Upper lobe of right lung (tissue), 1 donor: ENCODE measurements around the gene DUSP7. TPM values are rescaled to one million over a fixed set of nuclear protein-coding genes. Genes with fewer than 3 reads are reported as not detected.
A peak's percentile ranks its signal among the peaks of the same experiment; 100 is the strongest.

Source experiments
- ATAC-seq: fragments of 200-7000 bp; cut with Tn5 transposase; one replicate; pipeline ENCODE4 v1.9.1; 2020; ENCODE audit warnings: mild to moderate bottlenecking, moderate library complexity
- DNase-seq: peaks from one replicate; pipeline ENCODE4 v3.0.0-alpha.2; 2020
- H3K27ac ChIP-seq: fragments of 200-600 bp; one replicate; pipeline ENCODE4 v1.8.0; 2022
- H3K27me3 ChIP-seq: fragments of 200-600 bp; one replicate; pipeline ENCODE4 v1.8.0; 2022; ENCODE audit warnings: mild to moderate bottlenecking
- H3K36me3 ChIP-seq: fragments of 200-600 bp; one replicate; pipeline ENCODE4 v1.8.0; 2022
- H3K4me1 ChIP-seq: fragments of 200-600 bp; one replicate; pipeline ENCODE4 v1.8.0; 2022
- H3K4me3 ChIP-seq: fragments of 200-600 bp; one replicate; pipeline ENCODE4 v1.8.0; 2022; ENCODE audit warnings: mild to moderate bottlenecking
- H3K9me3 ChIP-seq: fragments of 200-600 bp; one replicate; pipeline ENCODE4 v1.8.0; 2022
- intact Hi-C: fragments of 100-400 bp; cut with DNase I; formaldehyde crosslinking; loops from one replicate; pipeline ENCODE4 v1.11.0; 2022
- total RNA-seq: library from RNA; stranded (reverse); fragmentation: NEBNext Ultra II Directional; extraction: Animal tissue kit (Norgen Biotek cat#: 25700); gene quantifications from one replicate; pipeline ENCODE4 v1.2.1, GENCODE V29; 2021
- TF ChIP-seq, protein P1 (sequence below): fragments of 200-600 bp; IDR thresholded peaks from one replicate; pipeline ENCODE4 v1.8.0; 2022; ENCODE audit warnings: antibody characterized with exemption
- donor health status: DM: no; HTN: yes; CAD: no; lungs with severe emphysema.

DUSP7 gene
- total RNA-seq, 1 donor from 2014 or later = 40.7 TPM

DNA sequence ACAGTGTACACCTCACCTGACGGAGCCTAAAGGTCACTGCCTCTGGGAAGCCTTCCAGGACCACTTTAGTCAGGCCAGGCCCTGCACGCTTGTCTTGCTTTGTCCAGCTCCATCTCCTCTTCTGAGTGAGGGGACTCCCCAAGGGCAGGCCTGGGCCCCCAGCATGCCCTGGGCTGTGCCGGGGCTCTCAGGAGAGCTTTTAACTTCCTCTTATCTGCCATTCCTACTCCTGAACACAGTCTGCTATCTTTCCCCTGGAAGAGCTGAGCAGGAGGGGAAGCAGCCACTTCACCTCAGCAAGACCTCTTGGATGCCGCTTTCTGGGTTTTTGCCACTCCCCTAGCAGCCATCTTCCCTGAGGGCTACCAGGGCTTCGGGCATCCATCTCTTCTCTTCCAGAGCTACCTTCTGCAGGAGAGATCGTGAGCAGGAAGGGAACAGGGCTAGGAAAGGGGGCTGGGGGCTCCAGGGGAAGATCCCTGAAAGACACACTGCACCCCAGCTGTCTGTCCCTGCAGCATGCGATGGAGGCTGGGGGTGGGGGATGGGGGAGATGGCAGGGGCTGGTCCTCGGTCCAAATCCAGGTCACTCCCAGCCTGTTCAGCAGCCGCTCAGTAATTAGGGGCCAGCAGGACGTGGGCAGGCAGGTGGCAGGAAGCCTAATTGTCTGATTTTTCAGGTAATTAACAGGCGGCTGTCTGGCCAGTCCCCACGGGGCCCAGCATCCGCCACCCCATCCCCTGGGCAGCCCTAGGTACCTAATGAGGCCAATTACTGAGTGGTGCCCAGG is 40.7 kb downstream of the DUSP7 start:
- no peak overlapping the region for H3K27ac ChIP-seq
- no peak for DNase-seq
- no peak overlapping the region for H3K4me3 ChIP-seq
- H3K9me3 ChIP-seq = no peaks in the 10 kb centered on the region
- H3K27me3 ChIP-seq = no peaks in the 10 kb centered on the region
- ATAC-seq = no peak
- peaks cover 12% of the 10 kb centered on the region for H3K4me1 ChIP-seq
- TF ChIP-seq, protein P1, sequence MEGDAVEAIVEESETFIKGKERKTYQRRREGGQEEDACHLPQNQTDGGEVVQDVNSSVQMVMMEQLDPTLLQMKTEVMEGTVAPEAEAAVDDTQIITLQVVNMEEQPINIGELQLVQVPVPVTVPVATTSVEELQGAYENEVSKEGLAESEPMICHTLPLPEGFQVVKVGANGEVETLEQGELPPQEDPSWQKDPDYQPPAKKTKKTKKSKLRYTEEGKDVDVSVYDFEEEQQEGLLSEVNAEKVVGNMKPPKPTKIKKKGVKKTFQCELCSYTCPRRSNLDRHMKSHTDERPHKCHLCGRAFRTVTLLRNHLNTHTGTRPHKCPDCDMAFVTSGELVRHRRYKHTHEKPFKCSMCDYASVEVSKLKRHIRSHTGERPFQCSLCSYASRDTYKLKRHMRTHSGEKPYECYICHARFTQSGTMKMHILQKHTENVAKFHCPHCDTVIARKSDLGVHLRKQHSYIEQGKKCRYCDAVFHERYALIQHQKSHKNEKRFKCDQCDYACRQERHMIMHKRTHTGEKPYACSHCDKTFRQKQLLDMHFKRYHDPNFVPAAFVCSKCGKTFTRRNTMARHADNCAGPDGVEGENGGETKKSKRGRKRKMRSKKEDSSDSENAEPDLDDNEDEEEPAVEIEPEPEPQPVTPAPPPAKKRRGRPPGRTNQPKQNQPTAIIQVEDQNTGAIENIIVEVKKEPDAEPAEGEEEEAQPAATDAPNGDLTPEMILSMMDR = no peak
- intact Hi-C loops = no loop called here
- no peaks in the 10 kb centered on the region for H3K36me3 ChIP-seq

DNA sequence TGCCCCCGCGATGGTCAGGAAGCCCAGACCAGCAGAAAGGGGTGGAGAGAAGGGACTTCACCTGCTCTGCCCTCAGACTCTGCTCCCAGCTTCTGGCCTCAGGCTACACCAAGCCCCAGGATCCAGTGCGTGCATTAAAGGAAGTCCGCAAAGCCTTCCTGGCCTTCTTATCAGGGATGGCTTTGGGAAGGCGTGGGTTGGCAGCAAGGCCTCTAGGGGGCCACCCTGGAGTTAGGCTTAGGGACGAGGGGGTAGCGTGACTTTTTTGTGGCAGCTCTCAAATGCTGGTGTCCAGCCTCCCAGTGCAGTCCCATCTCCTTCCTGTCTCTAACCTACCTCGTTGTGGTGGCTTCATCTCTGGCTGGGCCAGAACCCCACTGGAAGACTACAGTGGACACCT is 41.8 kb downstream of the DUSP7 start:
- TF ChIP-seq, protein P1 = peak; percentile 25

DNA sequence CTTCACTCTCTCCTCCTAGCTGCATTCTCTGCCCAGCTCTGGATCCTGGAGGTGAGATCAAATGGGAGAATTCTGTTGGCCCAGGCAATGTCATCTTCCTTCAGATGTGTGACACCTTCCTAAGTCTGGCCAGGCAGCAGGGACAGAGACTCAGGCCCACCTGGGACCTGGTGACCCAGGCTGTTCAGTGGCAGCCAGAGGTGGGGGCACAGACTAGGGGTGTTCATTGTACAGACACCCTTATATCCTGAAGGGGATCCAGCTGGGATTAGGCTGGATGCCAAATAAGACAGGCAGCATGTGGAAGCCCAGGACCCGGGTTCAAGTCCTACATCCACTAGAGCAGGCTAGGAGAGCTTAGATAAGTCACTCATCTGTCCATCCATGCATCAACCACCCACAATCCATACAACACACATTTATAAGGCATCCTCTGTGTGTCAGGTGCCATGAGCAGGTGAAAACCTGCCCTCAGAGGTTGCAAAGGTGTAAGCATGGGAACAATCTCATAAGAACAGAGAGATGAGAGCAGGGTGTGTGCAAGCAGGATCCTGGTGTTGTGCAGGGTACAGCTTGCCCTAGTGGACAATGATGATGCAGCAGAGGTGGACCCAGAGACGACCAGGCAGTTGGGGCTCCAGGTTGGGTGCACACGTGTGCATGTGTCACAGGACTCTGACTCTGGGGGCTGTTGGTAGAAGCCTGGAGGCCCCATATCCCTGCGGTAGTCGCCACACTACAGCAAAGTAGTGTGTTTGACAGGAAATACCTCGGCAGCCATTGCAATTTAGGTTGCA is 42.4 kb downstream of the DUSP7 start:
- intact Hi-C loops = no loop called here
- no peaks in the 10 kb centered on the region for H3K36me3 ChIP-seq

More for the DNA sequence above, 41.8 kb downstream of the DUSP7 start:
- Histone ChIP-seq H3K9me3 (no peaks in the 10 kb centered on the region), H3K4me3 (no peak overlapping the region), H3K27me3 (no peaks in the 10 kb centered on the region), H3K36me3 (no peaks in the 10 kb centered on the region), H3K4me1 (peaks cover 12% of the 10 kb centered on the region), H3K27ac (no peak overlapping the region)
- intact Hi-C loops = no loop called here
- no peak for ATAC-seq
- peak; percentile 54 for DNase-seq

DNA sequence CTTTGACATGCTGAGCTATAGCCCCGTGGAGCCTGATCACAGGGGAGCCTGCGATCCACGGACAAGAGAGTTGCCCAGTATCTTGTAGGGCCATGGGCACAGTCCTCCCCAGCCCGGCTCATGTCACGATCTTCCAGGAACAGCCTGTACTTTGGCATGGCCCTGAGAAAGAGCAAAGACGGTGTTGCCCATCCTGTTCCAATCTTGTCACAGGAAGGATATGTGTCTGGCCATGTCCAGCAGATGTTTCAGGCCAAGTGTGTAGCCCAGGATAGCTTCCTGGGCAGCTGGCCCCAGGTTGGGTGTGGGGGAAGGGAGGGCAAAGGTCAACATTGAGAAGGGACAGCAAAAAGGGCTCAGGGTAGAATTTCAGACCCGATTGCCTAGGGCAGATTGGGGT is 43.7 kb downstream of the DUSP7 start:
- intact Hi-C loops = no loop called here
- ATAC-seq = peak; percentile 49
- peaks cover 12% of the 10 kb centered on the region for H3K4me1 ChIP-seq

More for the DNA sequence above, 42.4 kb downstream of the DUSP7 start:
- H3K4me1 ChIP-seq = peaks cover 12% of the 10 kb centered on the region
- DNase-seq = peak; percentile 56
- no peaks in the 10 kb centered on the region for H3K27me3 ChIP-seq
- H3K27ac ChIP-seq = no peak overlapping the region
- no peaks in the 10 kb centered on the region for H3K9me3 ChIP-seq
- ATAC-seq = no peak
- H3K4me3 ChIP-seq = no peak overlapping the region
- TF ChIP-seq, protein P1 = no peak

DNA sequence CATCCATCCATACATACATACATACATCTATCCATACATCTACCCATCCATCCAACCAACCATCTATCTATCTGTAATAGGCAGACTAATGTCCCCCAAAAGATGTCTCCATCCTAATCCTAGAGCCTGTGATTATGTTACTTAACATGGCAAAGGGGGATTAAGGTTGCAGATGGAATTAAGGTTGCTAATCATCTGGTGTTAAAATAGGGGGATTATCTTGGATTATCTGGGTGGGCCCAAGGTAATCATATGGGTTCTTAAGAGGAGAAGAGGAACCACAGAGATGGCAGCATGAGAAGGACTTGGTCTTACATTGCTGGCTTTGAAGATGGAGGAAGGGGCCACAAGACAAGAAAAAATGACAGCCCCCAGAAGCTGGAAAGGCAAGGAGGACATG is 45.9 kb downstream of the DUSP7 start:
- ATAC-seq (no peak), DNase-seq (no peak)
- no peaks in the 10 kb centered on the region for H3K9me3 ChIP-seq
- no peak overlapping the region for H3K27ac ChIP-seq
- TF ChIP-seq, protein P1 = no peak
- no peak overlapping the region for H3K4me3 ChIP-seq
- H3K27me3 ChIP-seq = no peaks in the 10 kb centered on the region
- H3K36me3 ChIP-seq = no peaks in the 10 kb centered on the region
- H3K4me1 ChIP-seq = peaks cover 15% of the 10 kb centered on the region
- intact Hi-C loops = no loop called here

More for the DNA sequence above, 43.7 kb downstream of the DUSP7 start:
- TF ChIP-seq, protein P1 = no peak
- Histone ChIP-seq H3K4me3 (no peak overlapping the region), H3K27ac (peak overlapping the region; percentile 3), H3K27me3 (no peaks in the 10 kb centered on the region), H3K9me3 (no peaks in the 10 kb centered on the region), H3K36me3 (no peaks in the 10 kb centered on the region)
- DNase-seq = peak; percentile 53
